Colonic mucosa (tissue), 4 donors: ENCODE results near the gene RHOD. TPM values are rescaled to one million over a fixed set of nuclear protein-coding genes. Genes with fewer than 3 reads are reported as not detected.

ENCODE experiments used
- DNase-seq: peaks from one replicate; pipeline ENCODE4 v3.0.0-alpha.2; 2020
- H3K27ac ChIP-seq: fragments of 200-600 bp; one replicate; pipeline ENCODE4 v1.8.0; 2021
- H3K27me3 ChIP-seq: fragments of 200-600 bp; one replicate; pipeline ENCODE4 v1.8.0; 2021
- H3K36me3 ChIP-seq: fragments of 200-600 bp; one replicate; pipeline ENCODE4 v1.8.0; 2021
- H3K4me1 ChIP-seq: fragments of 200-600 bp; one replicate; pipeline ENCODE4 v1.8.0; 2021; ENCODE audit warnings: mild to moderate bottlenecking
- H3K4me3 ChIP-seq: fragments of 200-600 bp; one replicate; pipeline ENCODE4 v1.8.0; 2021
- H3K9ac ChIP-seq, 2 donors: one replicate each; pipeline ENCODE4 v1.7.0; 2013; ENCODE audit warnings: control low read depth in 2 of 2, low read depth in 2 of 2, low read length in 2 of 2
- H3K9me3 ChIP-seq: fragments of 200-600 bp; one replicate; pipeline ENCODE4 v1.8.0; 2021
- intact Hi-C: fragments of 100-400 bp; cut with DNase I; formaldehyde crosslinking; loops from one replicate; pipeline ENCODE4 v1.14.1; 2022
- total RNA-seq, 2 donors: library from RNA; stranded (reverse); fragmentation: NEBNext Ultra II Directional in 1 of 2; extraction: Animal tissue kit (Norgen Biotek cat#: 25700) in 1 of 2; gene quantifications; one replicate each; pipeline ENCODE4 v1.2.1, GENCODE V29; 2021
- TF ChIP-seq, protein P1 (sequence below): fragments of 200-600 bp; IDR thresholded peaks from one replicate; pipeline ENCODE4 v1.8.0; 2022; ENCODE audit warnings: antibody characterized with exemption, mild to moderate bottlenecking
- donor health status: healthy.
- donor health status: DM: no; HTN: no; CAD: no.
- donor health status: DM: no; HTN: no; CAD: no.

The RHOD gene, protein sequence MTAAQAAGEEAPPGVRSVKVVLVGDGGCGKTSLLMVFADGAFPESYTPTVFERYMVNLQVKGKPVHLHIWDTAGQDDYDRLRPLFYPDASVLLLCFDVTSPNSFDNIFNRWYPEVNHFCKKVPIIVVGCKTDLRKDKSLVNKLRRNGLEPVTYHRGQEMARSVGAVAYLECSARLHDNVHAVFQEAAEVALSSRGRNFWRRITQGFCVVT
- 10 to 100 TPM in 1 of 2 donors, 1 to 10 TPM in 1; 8.5 to 11.2 TPM for total RNA-seq

DNA sequence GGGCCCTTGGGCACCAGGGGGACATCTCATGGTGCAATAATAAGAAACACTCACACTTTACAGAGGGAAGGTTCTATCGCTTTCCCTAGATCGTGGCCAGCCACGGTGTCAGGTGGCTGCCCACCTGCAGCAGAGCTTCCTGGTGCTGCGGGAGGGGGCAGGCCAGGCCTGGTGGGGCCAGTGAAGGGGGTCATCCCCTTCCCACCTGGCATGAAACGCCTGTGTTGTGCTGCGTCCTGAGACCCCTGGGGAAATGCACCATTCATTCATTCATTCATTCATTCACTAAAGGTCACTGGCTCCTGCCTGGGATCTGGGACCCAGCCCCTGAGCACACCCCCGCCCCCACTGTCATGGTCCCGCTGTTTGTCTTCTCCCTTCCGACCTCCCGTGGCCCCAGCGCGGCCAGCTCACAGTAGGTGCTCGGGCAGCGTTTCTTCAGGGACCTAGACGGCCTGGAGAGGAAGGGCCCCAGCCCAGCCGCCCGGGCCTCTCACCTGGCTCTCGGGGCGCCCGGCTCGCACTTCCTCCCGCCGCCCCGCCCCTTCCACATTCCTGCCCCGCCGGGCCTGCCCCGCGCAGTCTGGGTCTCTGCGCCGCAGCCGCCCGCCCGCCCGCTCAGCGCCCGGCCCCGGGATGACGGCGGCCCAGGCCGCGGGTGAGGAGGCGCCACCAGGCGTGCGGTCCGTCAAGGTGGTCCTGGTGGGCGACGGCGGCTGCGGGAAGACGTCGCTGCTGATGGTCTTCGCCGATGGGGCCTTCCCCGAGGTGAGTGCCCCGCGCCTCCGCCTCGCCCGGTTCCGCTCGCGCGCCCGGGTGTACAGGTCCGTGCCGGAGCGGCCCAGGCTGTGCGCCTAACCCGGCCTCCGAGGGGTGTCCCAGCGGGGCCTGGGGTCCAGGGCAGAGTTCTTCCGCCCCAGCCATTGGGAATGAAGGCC, at the start of gene RHOD:
Gene RHOD, plus strand, starts transcription at position 581 of the 938 bp plus-strand sequence. Its CDS starts 56 bp downstream, at position 637.
- Histone ChIP-seq H3K4me3 (peak within 1 kb of the TSS; percentile 47), H3K9ac (peak within 1 kb of the TSS; percentile 65 to 72), H3K36me3 (no peaks in the 10 kb centered on the region), H3K27ac (peak within 1 kb of the TSS; percentile 11), H3K9me3 (no peaks in the 10 kb centered on the region), H3K4me1 (peaks cover 6% of the 10 kb centered on the region), H3K27me3 (no peaks in the 10 kb centered on the region)
- intact Hi-C loops: no loop called here
- peak; percentile 61 for DNase-seq
- TF ChIP-seq, protein P1, sequence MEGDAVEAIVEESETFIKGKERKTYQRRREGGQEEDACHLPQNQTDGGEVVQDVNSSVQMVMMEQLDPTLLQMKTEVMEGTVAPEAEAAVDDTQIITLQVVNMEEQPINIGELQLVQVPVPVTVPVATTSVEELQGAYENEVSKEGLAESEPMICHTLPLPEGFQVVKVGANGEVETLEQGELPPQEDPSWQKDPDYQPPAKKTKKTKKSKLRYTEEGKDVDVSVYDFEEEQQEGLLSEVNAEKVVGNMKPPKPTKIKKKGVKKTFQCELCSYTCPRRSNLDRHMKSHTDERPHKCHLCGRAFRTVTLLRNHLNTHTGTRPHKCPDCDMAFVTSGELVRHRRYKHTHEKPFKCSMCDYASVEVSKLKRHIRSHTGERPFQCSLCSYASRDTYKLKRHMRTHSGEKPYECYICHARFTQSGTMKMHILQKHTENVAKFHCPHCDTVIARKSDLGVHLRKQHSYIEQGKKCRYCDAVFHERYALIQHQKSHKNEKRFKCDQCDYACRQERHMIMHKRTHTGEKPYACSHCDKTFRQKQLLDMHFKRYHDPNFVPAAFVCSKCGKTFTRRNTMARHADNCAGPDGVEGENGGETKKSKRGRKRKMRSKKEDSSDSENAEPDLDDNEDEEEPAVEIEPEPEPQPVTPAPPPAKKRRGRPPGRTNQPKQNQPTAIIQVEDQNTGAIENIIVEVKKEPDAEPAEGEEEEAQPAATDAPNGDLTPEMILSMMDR: no peak

DNA sequence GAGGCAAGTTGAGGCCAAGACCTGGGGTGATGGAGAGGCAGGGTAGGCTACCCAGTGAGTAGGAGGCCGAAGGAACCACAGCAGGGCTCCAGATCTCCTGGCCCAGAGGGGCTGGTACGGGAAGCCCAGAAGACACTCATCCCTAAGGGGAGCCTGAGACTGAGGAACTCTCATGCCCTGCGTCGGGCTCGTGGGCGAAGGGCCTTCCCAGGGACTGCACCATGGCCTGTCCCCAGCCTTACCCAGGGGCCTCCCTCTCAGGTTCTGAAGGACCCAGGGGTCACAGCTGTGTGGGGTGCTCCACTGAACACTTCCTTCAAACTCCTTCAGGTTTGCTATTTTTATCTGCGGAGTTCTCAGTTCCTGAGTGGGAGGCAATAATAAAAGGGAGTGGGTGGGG, 49.5 kb upstream of the RHOD start:
- H3K4me3 ChIP-seq: no peak overlapping the region
- intact Hi-C loops: no loop called here
- DNase-seq: no peak
- H3K27me3 ChIP-seq: no peaks in the 10 kb centered on the region
- TF ChIP-seq, protein P1: no peak
- H3K9me3 ChIP-seq: no peaks in the 10 kb centered on the region
- no peak overlapping the region for H3K27ac ChIP-seq
- H3K36me3 ChIP-seq: no peaks in the 10 kb centered on the region
- H3K4me1 ChIP-seq: no peaks in the 10 kb centered on the region
- no peak overlapping the region for H3K9ac ChIP-seq

DNA sequence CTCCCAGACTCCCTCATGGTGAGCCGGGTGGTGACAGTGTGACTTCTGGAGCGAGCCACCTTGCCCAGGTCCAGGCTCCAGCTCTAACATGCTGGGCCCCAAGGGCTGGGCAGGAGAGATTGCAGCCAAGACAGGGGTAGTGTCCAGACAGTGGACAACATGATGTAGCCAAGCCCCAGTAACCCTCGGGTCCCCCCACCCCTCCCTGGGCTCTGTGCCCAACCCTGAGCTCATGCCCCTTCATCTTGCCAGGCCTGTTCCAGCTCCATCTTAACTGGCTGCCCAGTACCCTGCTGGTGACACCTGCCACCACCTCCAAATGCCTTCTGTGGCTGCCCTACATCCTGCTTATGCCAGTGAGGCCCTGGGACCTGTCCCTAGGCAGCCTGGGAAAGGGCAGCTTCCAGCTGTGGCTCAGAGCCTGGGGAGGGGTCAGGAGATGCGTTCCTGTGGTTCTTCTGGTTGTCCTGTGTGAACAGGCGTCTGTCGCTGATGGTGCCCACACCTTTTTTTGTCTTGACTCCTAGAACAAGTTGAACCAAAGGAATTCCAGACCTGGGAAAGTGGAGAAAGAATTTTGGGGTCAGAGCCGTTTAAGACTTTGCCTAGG, 46.2 kb upstream of the RHOD start:
- Histone ChIP-seq H3K36me3 (no peaks in the 10 kb centered on the region), H3K4me3 (no peak overlapping the region), H3K4me1 (no peaks in the 10 kb centered on the region), H3K9ac (no peak overlapping the region), H3K27ac (no peak overlapping the region), H3K27me3 (no peaks in the 10 kb centered on the region), H3K9me3 (no peaks in the 10 kb centered on the region)
- DNase-seq: no peak
- intact Hi-C loops: no loop called here
- TF ChIP-seq, protein P1: no peak

DNA sequence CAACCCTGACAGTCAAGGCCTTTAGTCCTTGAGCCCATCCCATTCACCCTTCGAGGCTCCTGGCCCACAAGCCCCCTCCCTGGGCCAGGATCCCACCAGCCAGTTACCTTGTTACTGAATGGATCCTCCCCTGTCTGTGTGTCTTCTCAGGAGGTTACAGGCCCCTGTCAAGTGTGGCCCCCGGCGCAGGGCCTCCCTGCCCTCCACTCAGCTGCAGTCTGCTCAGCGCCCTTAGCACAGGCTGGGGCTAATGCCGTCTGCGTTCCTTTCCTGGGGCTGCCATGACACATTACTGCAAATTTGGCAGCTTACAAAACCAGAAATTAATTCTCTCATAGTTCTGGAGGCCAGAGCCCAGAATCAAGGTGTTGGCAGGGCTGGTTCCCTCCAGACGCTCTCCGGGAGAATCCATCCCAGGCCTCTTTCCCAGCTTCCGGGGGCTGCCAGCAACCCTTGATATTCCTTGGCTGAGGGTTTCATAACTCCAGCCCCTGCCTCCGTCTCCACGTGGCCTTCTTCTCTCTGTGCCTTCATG, 43.1 kb upstream of the RHOD start:
- Histone ChIP-seq H3K27ac (no peak overlapping the region), H3K4me3 (no peak overlapping the region), H3K4me1 (no peaks in the 10 kb centered on the region), H3K9me3 (no peaks in the 10 kb centered on the region), H3K9ac (no peak overlapping the region), H3K27me3 (no peaks in the 10 kb centered on the region), H3K36me3 (no peaks in the 10 kb centered on the region)
- DNase-seq: no peak
- intact Hi-C loops: no loop called here
- TF ChIP-seq, protein P1: no peak

DNA sequence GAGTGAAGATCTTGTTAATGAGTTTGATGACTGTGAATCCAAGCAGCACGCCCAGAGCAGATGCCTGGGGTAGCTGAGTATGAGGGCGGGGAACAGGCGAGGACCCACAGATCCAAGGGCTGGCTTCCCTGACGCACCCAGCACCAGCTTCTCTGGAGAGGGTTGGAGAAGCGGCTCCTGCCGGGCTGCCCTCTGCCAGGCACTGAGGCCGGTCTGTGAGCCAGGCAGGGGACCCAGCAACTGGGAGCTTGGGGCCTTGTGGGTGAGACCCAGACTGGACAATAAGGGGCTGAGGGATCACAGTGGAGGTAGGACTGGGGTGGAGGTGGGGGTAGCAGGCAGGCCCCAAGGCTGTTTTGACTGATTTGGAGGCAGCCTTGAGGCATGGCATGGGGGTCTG, 42.3 kb upstream of the RHOD start:
- H3K9ac ChIP-seq: no peak overlapping the region
- no peak for DNase-seq
- H3K27ac ChIP-seq: no peak overlapping the region
- H3K4me3 ChIP-seq: no peak overlapping the region
- intact Hi-C loops: no loop called here
- H3K27me3 ChIP-seq: no peaks in the 10 kb centered on the region
- TF ChIP-seq, protein P1: no peak
- no peaks in the 10 kb centered on the region for H3K36me3 ChIP-seq
- no peaks in the 10 kb centered on the region for H3K4me1 ChIP-seq
- no peaks in the 10 kb centered on the region for H3K9me3 ChIP-seq
